Suprapubic skin (tissue), 4 donors: Measurements from ENCODE around the gene ACSL6. TPM values are rescaled to one million over a fixed set of nuclear protein-coding genes. Genes with fewer than 3 reads are reported as not detected.

Experiments used
- DNase-seq, 2 donors: peaks; one replicate each; pipeline ENCODE4 v3.0.0-alpha.2; 2019; ENCODE audit warnings: low spot score in 2 of 2
- H3K27ac ChIP-seq: fragments of 200-600 bp; sonication (generic); one replicate; pipeline ENCODE4 v1.5.1; 2019
- H3K27me3 ChIP-seq: fragments of 200-600 bp; sonication (generic); one replicate; pipeline ENCODE4 v1.5.1; 2019
- H3K36me3 ChIP-seq: fragments of 200-600 bp; sonication (generic); one replicate; pipeline ENCODE4 v1.5.1; 2019
- H3K4me1 ChIP-seq: fragments of 200-600 bp; sonication (generic); one replicate; pipeline ENCODE4 v1.5.1; 2019
- H3K4me3 ChIP-seq: fragments of 200-600 bp; sonication (generic); one replicate; pipeline ENCODE4 v1.5.1; 2019; ENCODE audit warnings: mild to moderate bottlenecking
- H3K9me3 ChIP-seq: fragments of 200-600 bp; sonication (generic); one replicate; pipeline ENCODE4 v1.5.1; 2019
- CTCF ChIP-seq, 2 donors: fragments of 200-600 bp in 1 of 2; fragments of 450-650 bp in 1 of 2; sonication (generic) in 1 of 2; IDR thresholded peaks; one replicate each; pipeline ENCODE4 v1.5.1; 2016 to 2019; ENCODE audit warnings: antibody characterized with exemption in 2 of 2, mild to moderate bottlenecking in 1 of 2, moderate library complexity in 1 of 2
- EP300 ChIP-seq: sonication (generic); formaldehyde crosslinking; IDR thresholded peaks from one replicate; pipeline ENCODE4 v1.6.1; 2017; ENCODE audit warnings: antibody characterized with exemption
- POLR2A ChIP-seq, 2 donors: fragments of 450-650 bp; IDR thresholded peaks; one replicate each; pipeline ENCODE4 v1.6.1; 2017; ENCODE audit warnings: antibody characterized with exemption in 2 of 2, mild to moderate bottlenecking in 2 of 2, moderate library complexity in 2 of 2
- POLR2AphosphoS5 ChIP-seq, 3 donors: sonication (generic); formaldehyde crosslinking; IDR thresholded peaks; one replicate each; pipeline ENCODE4 v1.6.1; 2017; ENCODE audit warnings: antibody characterized with exemption in 3 of 3
- WGBS: methylation state at CpG from one replicate; pipeline ENCODE4 v1.1.5; 2018; 5-methylcytosine and 5-hydroxymethylcytosine counted together
- total RNA-seq, 4 donors: library from RNA; depleted of rRNA; stranded (reverse); fragments of >200 nt; gene quantifications; one replicate each; pipeline ENCODE4 v1.1.0, GENCODE V29; 2016

Gene ACSL6
- total RNA-seq, 4 donors from 2014 or later = 0.21 to 0.89 (median 0.23) TPM; not detected in 1

- no peaks in the 10 kb centered on the region for H3K4me1 ChIP-seq
- peak in 1 of 2 donors; percentile 48 for DNase-seq
- H3K27me3 ChIP-seq = no peaks in the 10 kb centered on the region
- no peak overlapping the region for H3K27ac ChIP-seq
- WGBS = 87% methylated on average over 9 of the region's 9 CpGs
- no peaks in the 10 kb centered on the region for H3K36me3 ChIP-seq
- H3K4me3 ChIP-seq = no peak overlapping the region
- H3K9me3 ChIP-seq = no peaks in the 10 kb centered on the region
- TF ChIP-seq POLR2AphosphoS5 (IDR thresholded peaks at IDR 0.05) = no peak
Measured at GRCh38 chr5:132054697-132055440, 43.4 kb upstream of the ACSL6 start.

GRCh38 chr5:132054031-132054696 lies 42.7 kb upstream of the ACSL6 start:
- Histone ChIP-seq H3K27me3 (no peaks in the 10 kb centered on the region), H3K4me1 (no peaks in the 10 kb centered on the region), H3K27ac (no peak overlapping the region), H3K4me3 (no peak overlapping the region), H3K36me3 (no peaks in the 10 kb centered on the region), H3K9me3 (no peaks in the 10 kb centered on the region)
- 82% methylated on average over 6 of the region's 10 CpGs for WGBS
- peak; percentile 31 to 50 for DNase-seq
- no peak for TF ChIP-seq POLR2AphosphoS5 (IDR thresholded peaks at IDR 0.05)
- no peak for TF ChIP-seq EP300
- no peak for TF ChIP-seq CTCF (IDR thresholded peaks at IDR 0.05)
- no peak for TF ChIP-seq POLR2A (IDR thresholded peaks at IDR 0.05)

- Histone ChIP-seq H3K9me3 (no peaks in the 10 kb centered on the region), H3K27ac (no peak overlapping the region), H3K4me3 (no peak overlapping the region), H3K36me3 (no peaks in the 10 kb centered on the region), H3K4me1 (no peaks in the 10 kb centered on the region), H3K27me3 (no peaks in the 10 kb centered on the region)
- TF ChIP-seq CTCF (IDR thresholded peaks at IDR 0.05) (no peak), POLR2A (IDR thresholded peaks at IDR 0.05) (no peak), POLR2AphosphoS5 (IDR thresholded peaks at IDR 0.05) (no peak), EP300 (no peak)
- peak in 1 of 2 donors; percentile 47 for DNase-seq
- WGBS = 88% methylated on average over 4 of the region's 4 CpGs
Measured at GRCh38 chr5:132053483-132053882, 42.0 kb upstream of the ACSL6 start.

- H3K4me3 ChIP-seq = no peak overlapping the region
- no peak overlapping the region for H3K27ac ChIP-seq
- no peaks in the 10 kb centered on the region for H3K4me1 ChIP-seq
- no peaks in the 10 kb centered on the region for H3K9me3 ChIP-seq
- WGBS = 77% methylated on average over 10 of the region's 10 CpGs
- TF ChIP-seq POLR2AphosphoS5 (IDR thresholded peaks at IDR 0.05) (no peak), EP300 (no peak), CTCF (IDR thresholded peaks at IDR 0.05) (no peak), POLR2A (IDR thresholded peaks at IDR 0.05) (no peak)
- peak; percentile 44 to 66 for DNase-seq
- no peaks in the 10 kb centered on the region for H3K36me3 ChIP-seq
- no peaks in the 10 kb centered on the region for H3K27me3 ChIP-seq
Measured at GRCh38 chr5:132052520-132052919, 41.1 kb upstream of the ACSL6 start.

- DNase-seq = peak in 1 of 2 donors; percentile 67
- TF ChIP-seq POLR2A (IDR thresholded peaks at IDR 0.05) (no peak), POLR2AphosphoS5 (IDR thresholded peaks at IDR 0.05) (no peak), CTCF (IDR thresholded peaks at IDR 0.05) (no peak), EP300 (no peak)
- no peak overlapping the region for H3K27ac ChIP-seq
- H3K36me3 ChIP-seq = no peaks in the 10 kb centered on the region
- H3K4me1 ChIP-seq = no peaks in the 10 kb centered on the region
- 76% methylated on average over 9 of the region's 9 CpGs for WGBS
- H3K27me3 ChIP-seq = no peaks in the 10 kb centered on the region
- no peaks in the 10 kb centered on the region for H3K9me3 ChIP-seq
- H3K4me3 ChIP-seq = no peak overlapping the region
Measured at GRCh38 chr5:132050661-132051552, 39.4 kb upstream of the ACSL6 start.
